ENCODE results near the gene C3orf20. TPM values are rescaled to one million over a fixed set of nuclear protein-coding genes. Genes with fewer than 3 reads are reported as not detected.
A peak's percentile ranks its signal among the peaks of the same experiment; 100 is the strongest.

The C3orf20 gene
- total and polyA plus RNA-seq, 9 of the 15 experiments (the other 6 are each of a cell fraction or from before 2014, with no cell fraction given), result 0.04 TPM; not detected in 8

DNA sequence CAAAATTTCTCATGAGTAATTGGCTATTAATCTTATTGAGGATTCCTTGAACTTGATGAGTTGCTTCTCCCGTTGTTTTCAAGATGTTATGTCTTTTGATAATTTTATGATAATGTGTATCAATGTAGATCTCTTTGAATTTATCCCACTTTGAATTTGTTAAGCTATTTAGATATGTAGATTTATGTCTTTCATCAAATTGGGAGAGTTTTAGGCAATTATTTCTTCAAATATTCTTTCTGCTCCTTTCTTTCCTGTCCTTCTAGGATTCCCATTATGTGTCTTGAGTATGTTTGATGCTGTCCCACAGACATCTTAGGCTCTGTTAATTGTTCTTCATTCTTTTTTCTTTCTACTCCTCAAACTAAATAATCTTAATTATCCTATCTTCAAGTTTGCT, 75.7 kb downstream of the C3orf20 start:
- no peak overlapping the region for H3K27ac ChIP-seq (ENCODE audit: extremely low read depth, low read depth, low read length)
- H3K4me3 ChIP-seq, result no peak overlapping the region
- peaks cover 0 to 3% of the 10 kb centered on the region in 2 experiments; a peak in 1 of 5 replicates for H3K27me3 ChIP-seq (ENCODE audit: control insufficient read depth in 2 of 2, insufficient read depth in 2 of 2, low read length in 2 of 2)
- ATAC-seq (no peak), DNase-seq (ENCODE audit: extremely low read depth in 1 of 4, low spot score in 3 of 4) (no peak), FAIRE-seq (no peak)
- no peak overlapping the region for H3K9ac ChIP-seq (ENCODE audit: insufficient read depth in 1 of 2, low read depth in 2 of 2, low read length in 2 of 2)
- no peaks in the 10 kb centered on the region for H4K20me1 ChIP-seq (replicated peaks; ENCODE audit: control insufficient read depth, insufficient read depth, low read length)
- H3K4me1 ChIP-seq (replicated peaks in 1 of 2; ENCODE audit: control insufficient read depth in 2 of 2, insufficient read depth in 2 of 2, low read length in 2 of 2), result no peaks in the 10 kb centered on the region
- intact Hi-C loops (cut with micrococcal nuclease) (no loop called here), in situ Hi-C loops (cut with MboI) (no loop called here)
- 0% methylated on average over 1 of the region's 1 CpG for WGBS (ENCODE audit: insufficient coverage, low coverage, missing lambda C conversion rate)
- H3K4me2 ChIP-seq (ENCODE audit: insufficient read depth, low read length), result no peak overlapping the region
- no peaks in the 10 kb centered on the region for H3K9me3 ChIP-seq (replicated peaks; ENCODE audit: control insufficient read depth, insufficient read depth, low read depth, low read length)
- no peaks in the 10 kb centered on the region for H3K79me2 ChIP-seq (ENCODE audit: control insufficient read depth, insufficient read depth, low read length)
- H3K9me1 ChIP-seq (ENCODE audit: control insufficient read depth, insufficient read depth, low read length), result no peaks in the 10 kb centered on the region
- POLR2A ChIA-PET, result interaction anchor here (0.7 to 1.4 kb wide), 2 partner anchors 12 to 22 kb away, joined by 3 to 5 read pairs; no protein-coding TSS in a partner anchor
- BruUV-seq (replicated peaks), result no TSS peak
- TF ChIP-seq TRIM28 (IDR thresholded peaks at IDR 0.05), result 0 out of 2 replicates have a peak, but pooled peaks have one; percentile 30
- TF ChIP-seq, protein P1, sequence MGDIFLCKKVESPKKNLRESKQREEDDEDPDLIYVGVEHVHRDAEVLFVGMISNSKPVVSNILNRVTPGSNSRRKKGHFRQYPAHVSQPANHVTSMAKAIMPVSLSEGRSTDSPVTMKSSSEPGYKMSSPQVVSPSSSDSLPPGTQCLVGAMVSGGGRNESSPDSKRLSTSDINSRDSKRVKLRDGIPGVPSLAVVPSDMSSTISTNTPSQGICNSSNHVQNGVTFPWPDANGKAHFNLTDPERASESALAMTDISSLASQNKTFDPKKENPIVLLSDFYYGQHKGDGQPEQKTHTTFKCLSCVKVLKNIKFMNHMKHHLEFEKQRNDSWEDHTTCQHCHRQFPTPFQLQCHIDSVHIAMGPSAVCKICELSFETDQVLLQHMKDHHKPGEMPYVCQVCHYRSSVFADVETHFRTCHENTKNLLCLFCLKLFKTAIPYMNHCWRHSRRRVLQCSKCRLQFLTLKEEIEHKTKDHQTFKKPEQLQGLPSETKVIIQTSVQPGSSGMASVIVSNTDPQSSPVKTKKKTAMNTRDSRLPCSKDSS (IDR thresholded peaks at IDR 0.05; ENCODE audit: low read depth, partially characterized antibody), result peak; percentile 21
- no peak for TF ChIP-seq DPF2 (IDR thresholded peaks at IDR 0.05)
- peak; percentile 23 for TF ChIP-seq TAF9B (IDR thresholded peaks at IDR 0.05; ENCODE audit: partially characterized antibody)
- 0 out of 3 replicates have a peak, but pooled peaks of 1 of the 2 experiments have one; percentile 18 for TF ChIP-seq CBX3 (IDR thresholded peaks at IDR 0.05; ENCODE audit: borderline replicate concordance in 1 of 2, low read length in 2 of 2)
- H2AFZ ChIP-seq (ENCODE audit: low read depth, low read length), result no peak overlapping the region
- H3K36me3 ChIP-seq (ENCODE audit: control insufficient read depth, insufficient read depth, low read length), result no peaks in the 10 kb centered on the region
- CTCF ChIA-PET (ENCODE audit: low intra/inter-chr PET ratio), result no interaction called here
